ENCODE measurements around the gene HAGHL. TPM values are rescaled to one million over a fixed set of nuclear protein-coding genes. Genes with fewer than 3 reads are reported as not detected.
"Not testable (repeated sequence)": the region's sequence is repeated elsewhere in the genome, so short reads cannot be mapped to it uniquely, and the experiment has no call there.

The HAGHL gene
- total RNA-seq, 2 donors from 2014 or later = 3.6 to 4.1 TPM

DNA sequence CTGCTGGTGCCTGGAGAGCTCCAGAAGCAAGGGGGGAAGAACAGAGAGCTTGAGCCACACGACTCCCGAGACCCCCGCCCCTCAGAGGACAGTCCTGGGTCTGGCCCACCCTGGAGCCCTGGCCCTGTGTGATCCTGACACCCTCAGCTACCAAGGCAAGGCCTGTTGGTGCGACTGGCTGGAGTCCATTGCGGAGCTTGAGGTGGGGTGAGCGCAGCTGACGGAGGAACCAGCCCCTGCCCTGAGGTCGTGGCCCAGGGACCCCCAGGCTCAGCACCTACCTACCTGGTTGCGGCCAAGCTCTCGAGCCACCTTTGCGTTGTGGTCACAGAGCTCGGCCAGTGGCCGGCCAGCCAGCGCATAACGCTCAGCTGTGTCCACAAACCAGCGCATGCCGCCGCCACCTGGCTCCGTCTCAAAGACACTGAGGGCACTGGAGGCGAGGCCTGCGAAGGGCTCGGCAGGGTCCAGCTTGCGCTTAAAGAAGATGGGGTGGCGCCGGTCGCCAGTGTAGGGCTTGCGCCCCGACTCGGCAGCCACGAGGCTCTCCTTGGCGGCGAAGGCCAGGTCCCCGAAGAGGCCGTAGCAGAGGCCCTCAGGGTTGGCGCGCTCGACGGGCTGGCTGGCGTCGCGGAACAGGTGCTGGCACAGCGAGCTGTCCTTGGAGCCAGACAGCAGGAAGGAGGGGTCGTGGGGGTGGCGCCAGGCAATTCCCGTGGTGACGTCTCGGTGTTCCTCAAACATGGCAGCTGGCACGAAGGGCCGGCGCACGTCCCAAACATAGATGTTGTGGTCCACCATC is 40.2 kb upstream of the HAGHL start:
- DNase-seq (ENCODE audit: low spot score) = no peak
- intact Hi-C loops (cut with DNase I) = no loop called here

DNA sequence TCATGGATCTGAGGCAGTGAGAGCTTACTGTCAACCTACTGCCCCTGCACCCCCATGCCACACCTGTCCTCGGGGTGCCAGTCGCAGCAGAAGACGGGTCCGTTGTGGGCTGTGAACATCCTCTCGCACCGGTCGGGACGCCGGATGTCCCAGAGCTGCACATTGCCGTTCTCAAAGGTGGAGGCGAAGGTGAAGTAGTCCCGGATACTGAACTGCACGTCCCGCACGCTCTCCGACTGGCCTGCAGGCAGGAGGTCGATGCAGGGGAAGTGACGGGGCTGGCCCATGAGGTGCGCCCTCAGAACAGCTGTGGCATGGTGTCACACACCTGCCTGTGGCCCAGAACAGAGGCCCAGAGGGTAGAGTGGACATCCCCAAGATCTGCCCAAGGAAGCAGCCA is 39.4 kb upstream of the HAGHL start:
- intact Hi-C loops (cut with DNase I) = no loop called here
- DNase-seq (ENCODE audit: low spot score) = no peak

- DNase-seq (ENCODE audit: low spot score) = no peak
Measured at GRCh38 chr16:689175-689897, 37.6 kb upstream of the HAGHL start.

GRCh38 chr16:691242-691641 is 35.7 kb upstream of the HAGHL start:
- DNase-seq (ENCODE audit: low spot score); intact Hi-C loops (cut with DNase I): not testable (repeated sequence)

More at GRCh38 chr16:689175-689897, 37.6 kb upstream of the HAGHL start:
- intact Hi-C loops (cut with DNase I) = no loop called here

DNA sequence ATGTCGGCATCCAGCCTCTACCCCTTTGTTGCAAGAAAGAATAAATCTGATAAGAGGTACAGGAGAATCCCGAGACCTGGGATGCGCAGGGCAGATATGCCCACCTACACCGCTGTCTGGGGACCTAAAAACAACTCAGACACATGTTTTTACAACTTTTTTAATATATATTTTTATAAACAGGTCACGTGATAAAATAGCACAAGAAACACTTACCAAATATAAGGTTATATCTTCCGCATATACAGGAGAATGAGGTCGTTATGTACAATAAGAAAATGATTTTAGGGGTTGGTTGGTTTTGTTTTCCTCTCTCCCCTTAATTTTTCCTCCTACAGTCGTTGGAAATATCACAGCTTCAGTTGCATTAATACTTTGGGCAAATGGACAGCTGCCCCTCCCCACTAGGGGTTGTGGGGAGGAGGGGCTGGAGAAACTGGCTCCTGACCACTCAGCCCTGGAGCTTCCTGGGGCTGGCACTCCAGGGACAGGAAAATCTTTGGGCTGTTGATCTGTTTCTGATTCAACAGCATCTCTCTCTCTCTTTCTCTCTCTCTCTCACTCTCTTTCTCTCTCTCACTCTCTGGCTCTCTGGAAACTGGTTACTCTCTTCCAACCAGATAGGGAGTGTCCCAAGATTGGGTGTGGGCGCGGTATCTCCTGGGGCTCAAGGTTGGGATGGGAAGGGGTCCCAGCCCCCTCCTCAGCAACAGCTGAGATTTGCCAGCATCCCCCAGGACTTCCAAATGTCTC is 34.4 kb upstream of the HAGHL start:
- intact Hi-C loops (cut with DNase I) = no loop called here
- no peak for DNase-seq (ENCODE audit: low spot score)

- intact Hi-C loops (cut with DNase I) = no loop called here
- no peak for DNase-seq (ENCODE audit: low spot score)
Measured at GRCh38 chr16:693364-693763, 33.5 kb upstream of the HAGHL start.

GRCh38 chr16:693766-694165 is 33.1 kb upstream of the HAGHL start:
- no peak for DNase-seq (ENCODE audit: low spot score)

DNA sequence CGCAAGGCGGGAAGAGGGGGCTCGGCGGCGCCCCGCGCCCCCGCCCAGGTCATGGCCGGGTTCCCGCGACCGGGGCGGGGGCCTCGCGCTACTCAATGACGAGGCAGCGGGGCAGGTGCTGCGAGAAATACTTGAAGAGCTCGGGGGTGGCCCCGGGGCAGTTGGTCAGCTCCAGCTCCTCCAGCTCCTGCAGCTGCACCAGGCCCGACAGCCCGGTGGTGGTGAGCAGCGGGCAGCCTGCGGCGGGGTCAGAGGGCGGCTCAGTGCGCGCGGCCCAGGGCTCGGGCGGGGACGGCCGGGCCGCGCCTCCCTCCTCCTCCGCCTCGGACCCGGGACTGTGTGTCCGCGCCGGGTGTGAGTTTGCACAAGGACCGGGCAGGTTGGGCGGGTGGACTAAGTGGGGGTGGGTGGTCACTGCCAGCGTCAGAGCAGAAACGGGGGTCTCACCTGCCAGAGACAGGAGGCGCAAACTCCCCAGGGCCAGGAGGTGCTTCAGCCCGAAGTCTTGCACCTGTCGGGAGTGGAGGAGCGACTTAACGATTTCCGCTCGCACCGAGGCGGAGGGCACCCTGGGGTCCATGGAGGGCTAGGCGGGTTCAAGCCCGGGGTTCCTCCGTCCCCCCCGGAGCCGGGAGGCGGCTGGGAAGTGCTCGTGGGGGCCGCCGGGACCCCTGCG is 32.6 kb upstream of the HAGHL start:
- DNase-seq (ENCODE audit: low spot score) = no peak
- intact Hi-C loops (cut with DNase I) = no loop called here

More at GRCh38 chr16:693766-694165, 33.1 kb upstream of the HAGHL start:
- intact Hi-C loops (cut with DNase I) = no loop called here

DNA sequence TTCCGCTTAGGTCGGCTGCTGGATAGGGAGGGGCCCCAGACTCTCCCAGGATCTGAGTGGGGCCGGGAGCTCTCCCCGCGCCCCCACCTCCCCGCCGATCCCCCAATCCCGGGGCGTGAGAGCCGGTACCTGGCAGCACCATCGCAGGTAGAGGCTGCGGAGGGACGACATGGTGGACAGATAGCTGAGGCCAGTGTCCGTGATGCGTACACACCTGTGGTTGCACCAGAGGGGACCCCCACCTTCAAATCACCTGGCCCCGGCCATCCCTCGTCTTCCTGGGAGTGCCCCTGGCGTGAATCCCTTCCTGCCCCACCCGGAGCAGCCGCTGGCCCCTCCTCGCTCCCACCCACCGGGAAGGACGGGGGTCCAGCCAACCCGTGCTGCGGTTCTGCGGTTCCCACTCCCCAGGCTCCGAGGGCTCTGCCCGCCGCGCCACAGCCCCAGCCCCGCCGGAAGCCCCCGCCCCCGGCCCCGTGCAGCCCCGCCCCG is 32.0 kb upstream of the HAGHL start:
- intact Hi-C loops (cut with DNase I) = no loop called here

GRCh38 chr16:695355-696089 is 31.4 kb upstream of the HAGHL start:
- intact Hi-C loops (cut with DNase I) = no loop called here
- DNase-seq (ENCODE audit: low spot score) = no peak

More for the DNA sequence above, 32.0 kb upstream of the HAGHL start:
- DNase-seq (ENCODE audit: low spot score) = no peak

GRCh38 chr16:698911-699671 is 27.8 kb upstream of the HAGHL start:
- intact Hi-C loops (cut with DNase I) = no loop called here
- DNase-seq (ENCODE audit: low spot score) = no peak

GRCh38 chr16:700684-701584 is 26.0 kb upstream of the HAGHL start:
- DNase-seq (ENCODE audit: low spot score) = no peak
- intact Hi-C loops (cut with DNase I) = no loop called here

- no peak for DNase-seq (ENCODE audit: low spot score)
- intact Hi-C loops (cut with DNase I) = no loop called here
Measured at GRCh38 chr16:702341-702740, 24.6 kb upstream of the HAGHL start.

DNA sequence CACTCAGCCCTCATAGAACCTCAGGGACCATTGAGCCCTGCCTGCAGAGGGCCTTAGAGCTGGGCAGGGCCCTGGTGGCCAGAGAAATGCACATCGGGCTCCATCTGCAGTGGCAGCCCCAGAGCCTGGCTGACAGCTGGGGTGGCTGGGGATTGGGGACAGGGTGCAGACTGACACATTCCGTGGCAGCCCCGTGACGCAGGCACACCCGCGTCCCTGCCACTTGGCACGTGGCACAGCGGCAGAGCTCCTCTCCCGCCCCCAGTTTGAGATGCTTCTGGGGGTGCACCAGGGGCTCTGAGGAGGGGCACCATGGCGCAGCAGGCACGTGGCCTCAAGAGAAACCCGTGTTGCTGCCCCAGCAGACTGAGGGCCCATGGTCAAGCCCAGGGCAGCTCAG is 23.5 kb upstream of the HAGHL start:
- DNase-seq (ENCODE audit: low spot score) = no peak
- intact Hi-C loops (cut with DNase I) = no loop called here

- DNase-seq (ENCODE audit: low spot score) = no peak
- intact Hi-C loops (cut with DNase I) = loop anchor here in 1 of 2 donors (1.0 kb wide), 1 partner anchor 298 kb away; no protein-coding TSS in a partner anchor
Measured at GRCh38 chr16:704047-704446, 22.9 kb upstream of the HAGHL start.

DNA sequence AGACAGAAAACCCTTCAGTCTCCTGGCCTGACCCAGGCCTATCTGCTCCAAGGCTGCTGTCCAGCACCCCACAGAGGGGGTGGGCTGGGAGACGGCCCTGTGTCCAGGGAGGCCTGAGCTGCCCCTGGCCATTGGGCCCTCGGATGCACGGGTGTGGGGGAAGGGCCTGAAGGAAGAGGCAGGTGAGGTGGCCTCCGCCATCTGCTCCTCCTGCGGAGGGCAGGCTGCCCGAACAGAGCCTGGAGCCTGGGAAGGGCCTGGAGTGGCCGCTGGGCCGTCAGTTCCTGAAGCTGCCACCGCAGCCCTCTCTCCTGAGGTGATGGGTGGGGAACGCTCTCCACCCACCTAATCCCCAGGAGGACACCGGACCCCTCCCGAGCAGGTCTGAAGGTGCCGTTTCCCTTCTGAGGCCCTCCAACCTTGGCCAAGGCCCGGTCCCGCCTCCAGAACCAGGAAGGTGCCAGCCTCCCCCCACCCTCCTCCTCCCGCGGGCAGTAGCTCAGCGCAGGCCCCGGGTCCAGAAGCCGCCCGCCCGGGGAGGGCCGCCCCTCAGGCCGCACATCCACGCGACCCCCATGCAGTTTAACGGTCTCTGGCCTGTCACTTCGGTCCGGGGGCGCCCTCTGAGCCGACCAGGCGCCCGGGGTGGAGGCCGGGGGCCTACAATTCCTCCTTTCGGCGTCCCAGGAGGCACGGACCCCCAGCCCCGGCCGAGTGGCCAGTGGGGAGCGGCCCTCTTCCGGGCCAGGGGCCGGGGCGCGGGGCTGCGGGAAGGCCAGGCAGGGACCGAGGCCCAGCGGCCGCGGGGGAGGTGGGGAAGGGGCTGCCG is 22.1 kb upstream of the HAGHL start:
- DNase-seq (ENCODE audit: low spot score) = no peak
- intact Hi-C loops (cut with DNase I) = loop anchor here in 1 of 2 donors (1.0 kb wide), 1 partner anchor 298 kb away; no protein-coding TSS in a partner anchor
